Measurements from ENCODE around the gene SUSD4.

The SUSD4 gene

GRCh38 chr1:223363057-223363855 lies 720 bp downstream of the SUSD4 start:
- no peak for DNase-seq (ENCODE audit: low read depth)

- no peak for DNase-seq (ENCODE audit: low read depth)
These were observed 5.2 kb downstream of the SUSD4 start for GRCh38 chr1:223358826-223359225.

- no peak for DNase-seq (ENCODE audit: low read depth)
These were observed 8.3 kb downstream of the SUSD4 start for GRCh38 chr1:223355699-223356098.

- no peak for DNase-seq (ENCODE audit: low read depth)
These were observed 10.0 kb downstream of the SUSD4 start for GRCh38 chr1:223353939-223354338.

- DNase-seq (ENCODE audit: low read depth), result no peak
These were observed 11.0 kb downstream of the SUSD4 start for GRCh38 chr1:223352944-223353343.

GRCh38 chr1:223350361-223350908 lies 13.5 kb downstream of the SUSD4 start:
- no peak for DNase-seq (ENCODE audit: low read depth)

- DNase-seq (ENCODE audit: low read depth), result no peak
These were observed 14.7 kb downstream of the SUSD4 start for GRCh38 chr1:223349241-223349640.

GRCh38 chr1:223348439-223348838 lies 15.5 kb downstream of the SUSD4 start:
- DNase-seq (ENCODE audit: low read depth), result no peak

- no peak for DNase-seq (ENCODE audit: low read depth)
These were observed 16.4 kb downstream of the SUSD4 start for GRCh38 chr1:223347583-223347982.

GRCh38 chr1:223346311-223346710 lies 17.7 kb downstream of the SUSD4 start:
- no peak for DNase-seq (ENCODE audit: low read depth)

GRCh38 chr1:223345720-223346119 lies 18.3 kb downstream of the SUSD4 start:
- no peak for DNase-seq (ENCODE audit: low read depth)

GRCh38 chr1:223344491-223344890 lies 19.5 kb downstream of the SUSD4 start:
- no peak for DNase-seq (ENCODE audit: low read depth)

- DNase-seq (ENCODE audit: low read depth), result no peak
These were observed 20.3 kb downstream of the SUSD4 start for GRCh38 chr1:223343692-223344091.

GRCh38 chr1:223341121-223341520 lies 22.9 kb downstream of the SUSD4 start:
- DNase-seq (ENCODE audit: low read depth), result no peak

- DNase-seq (ENCODE audit: low read depth), result no peak
These were observed 23.3 kb downstream of the SUSD4 start for GRCh38 chr1:223340637-223341036.

- no peak for DNase-seq (ENCODE audit: low read depth)
These were observed 24.1 kb downstream of the SUSD4 start for GRCh38 chr1:223339861-223340260.

- no peak for DNase-seq (ENCODE audit: low read depth)
These were observed 24.9 kb downstream of the SUSD4 start for GRCh38 chr1:223338811-223339746.

- DNase-seq (ENCODE audit: low read depth), result no peak
These were observed 26.7 kb downstream of the SUSD4 start for GRCh38 chr1:223337174-223337869.

- no peak for DNase-seq (ENCODE audit: low read depth)
These were observed 29.8 kb downstream of the SUSD4 start for GRCh38 chr1:223334156-223334555.

GRCh38 chr1:223332997-223333396 lies 31.0 kb downstream of the SUSD4 start:
- no peak for DNase-seq (ENCODE audit: low read depth)

GRCh38 chr1:223331929-223332328 lies 32.0 kb downstream of the SUSD4 start:
- DNase-seq (ENCODE audit: low read depth), result no peak

- DNase-seq (ENCODE audit: low read depth), result no peak
These were observed 32.7 kb downstream of the SUSD4 start for GRCh38 chr1:223331301-223331700.
